GM10266 (cell line): ENCODE results near the gene C10orf71.

ENCODE experiments used
- DNase-seq: peaks from one replicate; pipeline ENCODE4 v3.0.0; 2012; ENCODE audit errors: extremely low spot score
- CTCF ChIP-seq: IDR thresholded peaks from 2 replicates; pipeline ENCODE4 v1.5.1; 2012; ENCODE audit warnings: mild to moderate bottlenecking, low read depth; ENCODE audit not compliant: control insufficient read depth, insufficient read depth; ENCODE audit errors: missing control alignments

Gene C10orf71

GRCh38 chr10:49323171-49323895, 24.4 kb downstream of the C10orf71 start:
- no peak for DNase-seq
- TF ChIP-seq CTCF = no peak

- no peak for DNase-seq
- no peak for TF ChIP-seq CTCF
Observed at GRCh38 chr10:49323896-49324270, 24.9 kb downstream of the C10orf71 start.

- TF ChIP-seq CTCF = no peak
- no peak for DNase-seq
Observed at GRCh38 chr10:49324711-49325110, 25.7 kb downstream of the C10orf71 start.

GRCh38 chr10:49325131-49325915, 26.4 kb downstream of the C10orf71 start:
- TF ChIP-seq CTCF = no peak
- no peak for DNase-seq

GRCh38 chr10:49325916-49326783, 27.2 kb downstream of the C10orf71 start:
- TF ChIP-seq CTCF = no peak

GRCh38 chr10:49327036-49327813, 28.3 kb downstream of the C10orf71 start:
- DNase-seq = no peak
- no peak for TF ChIP-seq CTCF

More at GRCh38 chr10:49325916-49326783, 27.2 kb downstream of the C10orf71 start:
- DNase-seq = no peak
